ENCODE data around the gene ANKRD40.

DNA sequence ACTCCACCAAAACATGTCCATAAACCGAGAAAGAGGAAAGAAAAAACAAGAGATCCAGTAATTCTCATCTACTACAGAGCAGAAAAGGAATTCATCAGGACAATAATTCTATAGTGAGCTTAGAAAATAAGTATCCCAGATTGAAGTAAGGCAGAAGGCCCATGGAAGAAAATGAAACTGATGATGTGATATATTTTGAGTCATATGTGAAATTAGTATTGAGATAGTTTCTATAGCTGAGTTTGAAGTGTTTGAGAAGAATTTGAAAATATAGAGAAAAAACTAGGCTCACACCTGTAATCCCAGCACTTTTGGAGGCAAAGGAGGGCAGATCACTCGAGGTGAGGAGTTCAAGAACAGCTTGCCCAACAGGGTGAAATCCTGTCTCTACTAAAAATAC lies 31.4 kb upstream of the ANKRD40 start:
- TF ChIP-seq, protein P1, sequence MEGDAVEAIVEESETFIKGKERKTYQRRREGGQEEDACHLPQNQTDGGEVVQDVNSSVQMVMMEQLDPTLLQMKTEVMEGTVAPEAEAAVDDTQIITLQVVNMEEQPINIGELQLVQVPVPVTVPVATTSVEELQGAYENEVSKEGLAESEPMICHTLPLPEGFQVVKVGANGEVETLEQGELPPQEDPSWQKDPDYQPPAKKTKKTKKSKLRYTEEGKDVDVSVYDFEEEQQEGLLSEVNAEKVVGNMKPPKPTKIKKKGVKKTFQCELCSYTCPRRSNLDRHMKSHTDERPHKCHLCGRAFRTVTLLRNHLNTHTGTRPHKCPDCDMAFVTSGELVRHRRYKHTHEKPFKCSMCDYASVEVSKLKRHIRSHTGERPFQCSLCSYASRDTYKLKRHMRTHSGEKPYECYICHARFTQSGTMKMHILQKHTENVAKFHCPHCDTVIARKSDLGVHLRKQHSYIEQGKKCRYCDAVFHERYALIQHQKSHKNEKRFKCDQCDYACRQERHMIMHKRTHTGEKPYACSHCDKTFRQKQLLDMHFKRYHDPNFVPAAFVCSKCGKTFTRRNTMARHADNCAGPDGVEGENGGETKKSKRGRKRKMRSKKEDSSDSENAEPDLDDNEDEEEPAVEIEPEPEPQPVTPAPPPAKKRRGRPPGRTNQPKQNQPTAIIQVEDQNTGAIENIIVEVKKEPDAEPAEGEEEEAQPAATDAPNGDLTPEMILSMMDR (IDR thresholded peaks at IDR 0.05) = no peak
- TF ChIP-seq POLR2A (IDR thresholded peaks at IDR 0.05) = no peak
